Suprapubic skin (tissue), 4 donors: Measurements from ENCODE around the gene VAMP4. TPM values are rescaled to one million over a fixed set of nuclear protein-coding genes. Genes with fewer than 3 reads are reported as not detected.

Source experiments
- DNase-seq, 2 donors: peaks; one replicate each; pipeline ENCODE4 v3.0.0-alpha.2; 2019; ENCODE audit warnings: low spot score in 2 of 2
- H3K27ac ChIP-seq: fragments of 200-600 bp; sonication (generic); one replicate; pipeline ENCODE4 v1.5.1; 2019
- H3K27me3 ChIP-seq: fragments of 200-600 bp; sonication (generic); one replicate; pipeline ENCODE4 v1.5.1; 2019
- H3K36me3 ChIP-seq: fragments of 200-600 bp; sonication (generic); one replicate; pipeline ENCODE4 v1.5.1; 2019
- H3K4me1 ChIP-seq: fragments of 200-600 bp; sonication (generic); one replicate; pipeline ENCODE4 v1.5.1; 2019
- H3K4me3 ChIP-seq: fragments of 200-600 bp; sonication (generic); one replicate; pipeline ENCODE4 v1.5.1; 2019; ENCODE audit warnings: mild to moderate bottlenecking
- H3K9me3 ChIP-seq: fragments of 200-600 bp; sonication (generic); one replicate; pipeline ENCODE4 v1.5.1; 2019
- EP300 ChIP-seq: sonication (generic); formaldehyde crosslinking; IDR thresholded peaks from one replicate; pipeline ENCODE4 v1.6.1; 2017; ENCODE audit warnings: antibody characterized with exemption
- POLR2A ChIP-seq, 2 donors: fragments of 450-650 bp; IDR thresholded peaks; one replicate each; pipeline ENCODE4 v1.6.1; 2017; ENCODE audit warnings: antibody characterized with exemption in 2 of 2, mild to moderate bottlenecking in 2 of 2, moderate library complexity in 2 of 2
- POLR2AphosphoS5 ChIP-seq, 3 donors: sonication (generic); formaldehyde crosslinking; IDR thresholded peaks; one replicate each; pipeline ENCODE4 v1.6.1; 2017; ENCODE audit warnings: antibody characterized with exemption in 3 of 3
- WGBS: methylation state at CpG from one replicate; pipeline ENCODE4 v1.1.5; 2018; 5-methylcytosine and 5-hydroxymethylcytosine counted together
- total RNA-seq, 4 donors: library from RNA; depleted of rRNA; stranded (reverse); fragments of >200 nt; gene quantifications; one replicate each; pipeline ENCODE4 v1.1.0, GENCODE V29; 2016
- TF ChIP-seq, protein P1 (sequence below), 2 donors: fragments of 200-600 bp in 1 of 2; fragments of 450-650 bp in 1 of 2; sonication (generic) in 1 of 2; IDR thresholded peaks; one replicate each; pipeline ENCODE4 v1.5.1; 2016 to 2019; ENCODE audit warnings: antibody characterized with exemption in 2 of 2, mild to moderate bottlenecking in 1 of 2, moderate library complexity in 1 of 2

Gene VAMP4
- total RNA-seq, 4 donors from 2014 or later, result 9.3 to 23.3 (median 10.7) TPM

DNA sequence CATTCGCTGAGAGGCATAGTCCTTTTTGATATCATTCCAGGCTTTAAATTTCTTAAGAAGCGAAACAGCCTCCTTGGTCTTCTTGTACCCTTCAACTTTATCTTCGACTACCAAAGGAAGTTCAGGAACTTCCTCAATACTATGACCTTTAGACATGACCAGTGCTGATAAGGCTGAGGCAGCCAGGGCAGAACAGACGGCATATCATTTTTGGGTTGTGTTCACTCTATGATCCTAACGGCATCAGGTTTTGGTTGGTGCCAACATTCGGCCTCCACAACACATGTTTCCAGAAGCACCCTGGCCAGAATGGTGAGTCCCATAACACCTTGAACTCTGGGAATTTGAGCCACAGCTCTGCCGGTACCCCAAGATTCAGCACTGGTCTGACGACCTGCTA lies 58.0 kb downstream of the VAMP4 start:
- no peaks in the 10 kb centered on the region for H3K36me3 ChIP-seq
- no peaks in the 10 kb centered on the region for H3K9me3 ChIP-seq
- H3K27ac ChIP-seq, result no peak overlapping the region
- 66% methylated on average over 8 of the region's 8 CpGs for WGBS
- no peaks in the 10 kb centered on the region for H3K4me1 ChIP-seq
- TF ChIP-seq POLR2A (IDR thresholded peaks at IDR 0.05) (no peak), POLR2AphosphoS5 (IDR thresholded peaks at IDR 0.05) (no peak), EP300 (no peak)
- TF ChIP-seq, protein P1, sequence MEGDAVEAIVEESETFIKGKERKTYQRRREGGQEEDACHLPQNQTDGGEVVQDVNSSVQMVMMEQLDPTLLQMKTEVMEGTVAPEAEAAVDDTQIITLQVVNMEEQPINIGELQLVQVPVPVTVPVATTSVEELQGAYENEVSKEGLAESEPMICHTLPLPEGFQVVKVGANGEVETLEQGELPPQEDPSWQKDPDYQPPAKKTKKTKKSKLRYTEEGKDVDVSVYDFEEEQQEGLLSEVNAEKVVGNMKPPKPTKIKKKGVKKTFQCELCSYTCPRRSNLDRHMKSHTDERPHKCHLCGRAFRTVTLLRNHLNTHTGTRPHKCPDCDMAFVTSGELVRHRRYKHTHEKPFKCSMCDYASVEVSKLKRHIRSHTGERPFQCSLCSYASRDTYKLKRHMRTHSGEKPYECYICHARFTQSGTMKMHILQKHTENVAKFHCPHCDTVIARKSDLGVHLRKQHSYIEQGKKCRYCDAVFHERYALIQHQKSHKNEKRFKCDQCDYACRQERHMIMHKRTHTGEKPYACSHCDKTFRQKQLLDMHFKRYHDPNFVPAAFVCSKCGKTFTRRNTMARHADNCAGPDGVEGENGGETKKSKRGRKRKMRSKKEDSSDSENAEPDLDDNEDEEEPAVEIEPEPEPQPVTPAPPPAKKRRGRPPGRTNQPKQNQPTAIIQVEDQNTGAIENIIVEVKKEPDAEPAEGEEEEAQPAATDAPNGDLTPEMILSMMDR (IDR thresholded peaks at IDR 0.05), result no peak
- no peak for DNase-seq
- H3K4me3 ChIP-seq, result no peak overlapping the region
- no peaks in the 10 kb centered on the region for H3K27me3 ChIP-seq

DNA sequence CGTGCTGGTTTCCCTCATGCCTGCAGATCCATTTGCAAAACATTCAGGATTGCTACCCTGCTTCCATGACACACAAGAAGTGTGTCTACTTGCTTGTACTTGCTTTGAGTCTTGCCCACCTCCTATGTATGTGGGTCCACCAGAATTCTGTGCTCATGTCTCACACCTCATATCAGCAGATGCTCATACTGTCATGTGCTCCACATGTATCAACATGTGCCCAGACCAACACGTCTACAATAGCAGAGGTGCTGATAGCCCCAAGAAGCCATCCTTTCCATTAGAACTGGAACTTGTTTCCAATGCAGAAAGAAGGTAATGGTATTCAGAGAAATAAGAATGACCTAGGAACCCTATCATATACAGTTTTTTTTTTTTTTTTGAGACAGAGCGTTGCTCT lies 61.5 kb downstream of the VAMP4 start:
- no peak for DNase-seq
- Histone ChIP-seq H3K36me3 (no peaks in the 10 kb centered on the region), H3K27me3 (no peaks in the 10 kb centered on the region), H3K27ac (no peak overlapping the region), H3K9me3 (no peaks in the 10 kb centered on the region), H3K4me1 (peaks cover 1% of the 10 kb centered on the region), H3K4me3 (no peak overlapping the region)
- TF ChIP-seq EP300 (no peak), POLR2A (IDR thresholded peaks at IDR 0.05) (no peak), POLR2AphosphoS5 (IDR thresholded peaks at IDR 0.05) (no peak)
- TF ChIP-seq, protein P1 (IDR thresholded peaks at IDR 0.05), result no peak
- WGBS, result 95% methylated on average over 3 of the region's 3 CpGs

DNA sequence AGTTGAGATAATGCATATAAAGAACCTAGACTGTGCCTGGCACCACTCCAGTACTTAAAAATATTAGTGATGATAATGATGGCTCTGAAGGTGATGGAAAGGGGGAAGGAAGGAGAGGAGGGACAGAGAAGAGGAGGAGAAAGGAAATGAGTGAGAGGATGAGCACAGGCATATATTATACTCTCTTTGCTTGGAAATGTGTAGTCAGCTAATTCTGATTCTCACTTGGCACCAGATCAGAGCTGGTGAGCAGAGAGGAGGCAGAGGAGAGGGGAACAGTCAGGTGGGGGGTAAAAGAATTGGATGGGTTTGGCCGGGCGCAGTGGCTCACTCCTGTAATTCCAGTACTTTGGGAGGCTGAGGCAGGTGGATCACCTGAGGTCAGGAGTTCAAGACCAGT lies 65.0 kb downstream of the VAMP4 start:
- TF ChIP-seq POLR2A (IDR thresholded peaks at IDR 0.05) (no peak), EP300 (no peak), POLR2AphosphoS5 (IDR thresholded peaks at IDR 0.05) (no peak)
- TF ChIP-seq, protein P1 (IDR thresholded peaks at IDR 0.05), result no peak
- WGBS, result 85% methylated on average over 2 of the region's 2 CpGs
- Histone ChIP-seq H3K27me3 (no peaks in the 10 kb centered on the region), H3K27ac (no peak overlapping the region), H3K4me3 (no peak overlapping the region), H3K4me1 (peaks cover 6% of the 10 kb centered on the region), H3K9me3 (no peaks in the 10 kb centered on the region), H3K36me3 (no peaks in the 10 kb centered on the region)
- DNase-seq, result no peak

DNA sequence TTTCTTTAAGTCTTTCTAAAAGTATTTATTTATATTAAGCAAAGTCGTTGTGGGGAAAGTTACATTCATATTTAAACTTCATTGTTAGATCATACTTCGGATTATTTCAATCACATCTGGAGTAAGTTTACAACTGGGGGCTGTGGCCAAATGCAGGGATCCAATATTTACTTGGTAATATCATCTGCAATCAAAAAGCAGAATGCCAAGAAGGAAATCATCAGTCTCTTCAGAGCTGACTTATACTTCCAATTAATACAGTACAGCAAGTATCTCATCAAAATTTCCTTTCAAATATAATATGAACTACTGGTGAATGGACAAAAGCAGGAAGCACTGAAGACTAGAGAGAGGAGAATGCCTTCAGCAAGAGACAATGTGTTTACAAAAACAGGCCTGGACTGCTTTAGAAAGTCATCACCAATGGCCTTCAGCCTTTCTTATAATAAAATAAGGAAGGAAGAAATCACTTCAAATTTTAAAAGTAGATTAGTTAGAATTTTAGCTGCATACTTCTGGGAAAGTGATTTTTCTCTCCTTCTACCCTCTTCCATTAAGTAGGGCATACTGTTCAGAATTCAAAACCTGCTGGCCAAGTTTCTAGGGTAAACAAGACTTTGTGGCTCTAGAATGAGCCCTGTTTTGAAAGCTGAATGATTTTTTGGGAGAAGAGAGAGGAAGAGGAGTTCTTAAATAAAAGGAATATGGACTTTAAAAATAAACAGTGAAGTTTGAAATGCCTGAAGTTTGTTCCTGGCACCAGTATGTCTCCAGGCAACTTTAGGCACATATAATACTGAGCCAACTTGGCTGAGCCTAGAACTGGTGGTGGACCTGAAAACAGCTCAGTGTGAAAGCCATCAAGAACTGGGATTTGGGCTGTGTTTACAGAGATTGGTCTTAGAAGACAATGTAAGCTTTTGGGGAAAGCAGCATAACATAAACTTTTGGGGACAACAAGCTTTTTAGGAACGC lies 67.1 kb downstream of the VAMP4 start:
- TF ChIP-seq, protein P1 (IDR thresholded peaks at IDR 0.05), result no peak
- TF ChIP-seq POLR2A (IDR thresholded peaks at IDR 0.05), result no peak
- TF ChIP-seq EP300, result no peak
- TF ChIP-seq POLR2AphosphoS5 (IDR thresholded peaks at IDR 0.05), result no peak
- DNase-seq, result no peak
- Histone ChIP-seq H3K27me3 (no peaks in the 10 kb centered on the region), H3K9me3 (no peaks in the 10 kb centered on the region), H3K27ac (peak overlapping the region; percentile 0), H3K4me3 (no peak overlapping the region), H3K4me1 (peaks cover 6% of the 10 kb centered on the region), H3K36me3 (no peaks in the 10 kb centered on the region)
- WGBS, result 57% methylated on average over 3 of the region's 3 CpGs

DNA sequence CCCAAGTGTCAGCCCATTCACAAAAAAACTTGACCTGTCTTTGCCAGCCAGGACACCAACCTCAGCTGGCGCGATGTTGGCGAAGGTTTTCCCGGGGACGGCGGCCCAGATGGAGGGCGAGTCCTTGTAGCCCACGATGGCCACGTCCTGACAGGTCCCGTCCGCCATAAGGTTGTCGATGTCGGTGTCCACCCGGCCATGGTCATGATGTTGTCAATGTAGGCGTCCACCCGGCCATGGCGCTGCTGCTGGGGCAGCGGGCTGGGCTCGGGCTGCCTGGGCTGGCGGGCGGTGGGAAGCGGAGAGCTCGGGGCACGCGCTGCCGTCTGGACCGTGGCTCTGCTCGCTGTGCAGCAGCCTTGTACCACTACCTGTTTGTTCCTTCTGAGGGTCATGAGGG lies 71.1 kb downstream of the VAMP4 start:
- Histone ChIP-seq H3K27me3 (no peaks in the 10 kb centered on the region), H3K27ac (no peak overlapping the region), H3K4me1 (peaks cover 6% of the 10 kb centered on the region), H3K4me3 (no peak overlapping the region), H3K36me3 (no peaks in the 10 kb centered on the region), H3K9me3 (no peaks in the 10 kb centered on the region)
- DNase-seq, result no peak
- TF ChIP-seq POLR2A (IDR thresholded peaks at IDR 0.05) (no peak), EP300 (no peak), POLR2AphosphoS5 (IDR thresholded peaks at IDR 0.05) (no peak)
- TF ChIP-seq, protein P1 (IDR thresholded peaks at IDR 0.05), result no peak
- 98% methylated on average over 28 of the region's 28 CpGs for WGBS
